Sigmoid colon (tissue), 7 donors: ENCODE results near the gene TXLNG. TPM values are rescaled to one million over a fixed set of nuclear protein-coding genes. Genes with fewer than 3 reads are reported as not detected.
A peak's percentile ranks its signal among the peaks of the same experiment; 100 is the strongest.
"Not testable (repeated sequence)": the region's sequence is repeated elsewhere in the genome, so short reads cannot be mapped to it uniquely, and the experiment has no call there.

ENCODE experiments used
- DNase-seq: peaks from one replicate; pipeline ENCODE4 v3.0.0-alpha.2; 2019
- H3K27ac ChIP-seq, 4 donors: fragments of 200-600 bp; sonication (generic); one replicate each; pipeline ENCODE4 v1.5.1; 2016 to 2019; ENCODE audit warnings: mild to moderate bottlenecking in 1 of 4
- H3K27me3 ChIP-seq, 3 donors: fragments of 200-600 bp; sonication (generic); one replicate each; pipeline ENCODE4 v1.5.1; 2019; ENCODE audit warnings: mild to moderate bottlenecking in 1 of 3
- H3K36me3 ChIP-seq, 4 donors: fragments of 200-600 bp; sonication (generic); one replicate each; pipeline ENCODE4 v1.5.1; 2016 to 2019
- H3K4me1 ChIP-seq, 4 donors: fragments of 200-600 bp; sonication (generic); one replicate each; pipeline ENCODE4 v1.5.1; 2017 to 2019
- H3K4me3 ChIP-seq, 4 donors: fragments of 200-600 bp; sonication (generic); one replicate each; pipeline ENCODE4 v1.5.1; 2017 to 2019; ENCODE audit warnings: mild to moderate bottlenecking in 2 of 4, moderate library complexity in 1 of 4
- H3K9me3 ChIP-seq, 4 donors: fragments of 200-600 bp in 3 of 4; sonication (generic) in 3 of 4; one replicate each; pipeline versions ENCODE4 v1.5.1 to v1.6.1; 2013 to 2019
- EP300 ChIP-seq, 4 donors: sonication (generic); formaldehyde crosslinking; IDR thresholded peaks; one replicate each; pipeline ENCODE4 v1.6.1; 2017; ENCODE audit warnings: antibody characterized with exemption in 4 of 4
- POLR2A ChIP-seq, 2 donors: fragments of 450-650 bp; IDR thresholded peaks; one replicate each; pipeline ENCODE4 v1.6.1; 2016; ENCODE audit warnings: antibody characterized with exemption in 2 of 2, mild to moderate bottlenecking in 2 of 2, moderate library complexity in 2 of 2
- POLR2AphosphoS5 ChIP-seq, 4 donors: sonication (generic); formaldehyde crosslinking; IDR thresholded peaks; one replicate each; pipeline ENCODE4 v1.6.1; 2017; ENCODE audit warnings: antibody characterized with exemption in 4 of 4
- WGBS, 2 donors: extraction: QIAGEN DNeasy Blood & Tissue Kit; methylation state at CpG; one replicate each; pipeline ENCODE4 v1.1.7; 2013; 5-methylcytosine and 5-hydroxymethylcytosine counted together
- intact Hi-C: fragments of 100-400 bp; cut with DNase I; formaldehyde crosslinking; loops from one replicate; pipeline ENCODE4 v1.15.1; 2023
- polyA plus RNA-seq, 3 donors: library from polyadenylated mRNA; stranded (reverse); fragments of 200-250 nt; gene quantifications; one replicate each; pipeline ENCODE4 v1.2.3, GENCODE V29; 2013
- total RNA-seq, 4 donors: library from RNA; depleted of rRNA; stranded (reverse); fragments of >200 nt; gene quantifications; one replicate each; pipeline ENCODE4 v1.1.0, GENCODE V29; 2016
- TF ChIP-seq, protein P1 (sequence below), 4 experiments: fragments of 450-650 bp in 3 of 4; fragments of 200-600 bp in 1 of 4; IDR thresholded peaks; one replicate each; pipeline ENCODE4 v1.5.1; 2016 to 2019; ENCODE audit warnings: antibody characterized with exemption in 4 of 4, mild to moderate bottlenecking in 3 of 4, moderate library complexity in 2 of 4
- donor health status: healthy with polysubstance abuse.
- donor health status: Bipolar disorder and iron deficiency.
- donor health status: healthy.

Gene TXLNG
- total and polyA plus RNA-seq, 7 donors = 3.9 to 20.1 (median 11.5) TPM

DNA sequence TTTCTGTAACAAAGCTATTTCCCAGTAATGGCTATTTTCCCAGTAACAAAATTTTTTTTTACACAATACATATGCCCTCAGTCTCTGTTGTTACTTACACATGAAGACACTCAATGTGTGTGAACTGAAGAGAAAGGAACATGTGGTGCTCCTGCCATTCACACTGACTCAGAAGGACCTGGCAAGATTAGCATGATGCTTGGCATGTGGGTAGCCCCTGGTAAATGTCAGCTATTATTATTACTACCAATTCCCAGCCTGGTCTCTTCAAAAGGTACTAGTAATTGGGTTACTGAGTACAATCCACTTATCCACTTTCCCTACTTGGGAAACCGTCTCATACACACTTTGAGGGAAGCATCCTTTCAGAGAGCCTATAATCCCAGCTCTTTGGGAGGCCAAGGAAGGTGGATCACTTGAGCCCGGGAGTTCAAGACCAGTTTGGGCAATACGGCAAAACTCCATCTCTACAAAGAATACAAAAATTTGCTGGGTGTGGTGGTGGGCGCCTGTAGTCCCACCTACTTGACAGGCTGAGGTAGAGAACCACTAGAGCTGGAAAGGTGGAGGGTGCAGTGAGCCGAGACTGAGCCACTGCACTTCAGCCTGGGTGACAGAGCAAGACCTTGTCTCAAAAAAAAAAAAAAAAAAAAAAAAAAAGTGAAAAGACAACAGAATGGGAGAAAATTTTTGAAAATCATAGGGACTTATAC, 69.3 kb downstream of the TXLNG start:
- DNase-seq = no peak
- no peaks in the 10 kb centered on the region for H3K9me3 ChIP-seq
- no peak overlapping the region for H3K4me3 ChIP-seq
- no peak overlapping the region for H3K27ac ChIP-seq
- peaks cover 0 to 6% (median 0%) of the 10 kb centered on the region in 4 donors for H3K4me1 ChIP-seq
- H3K36me3 ChIP-seq = peaks cover 0 to 58% (median 2%) of the 10 kb centered on the region in 4 donors
- intact Hi-C loops = no loop called here
- TF ChIP-seq POLR2A (IDR thresholded peaks at IDR 0.05) = no peak
- TF ChIP-seq EP300 (IDR thresholded peaks at IDR 0.05) = no peak
- TF ChIP-seq POLR2AphosphoS5 (IDR thresholded peaks at IDR 0.05) = no peak
- TF ChIP-seq, protein P1, sequence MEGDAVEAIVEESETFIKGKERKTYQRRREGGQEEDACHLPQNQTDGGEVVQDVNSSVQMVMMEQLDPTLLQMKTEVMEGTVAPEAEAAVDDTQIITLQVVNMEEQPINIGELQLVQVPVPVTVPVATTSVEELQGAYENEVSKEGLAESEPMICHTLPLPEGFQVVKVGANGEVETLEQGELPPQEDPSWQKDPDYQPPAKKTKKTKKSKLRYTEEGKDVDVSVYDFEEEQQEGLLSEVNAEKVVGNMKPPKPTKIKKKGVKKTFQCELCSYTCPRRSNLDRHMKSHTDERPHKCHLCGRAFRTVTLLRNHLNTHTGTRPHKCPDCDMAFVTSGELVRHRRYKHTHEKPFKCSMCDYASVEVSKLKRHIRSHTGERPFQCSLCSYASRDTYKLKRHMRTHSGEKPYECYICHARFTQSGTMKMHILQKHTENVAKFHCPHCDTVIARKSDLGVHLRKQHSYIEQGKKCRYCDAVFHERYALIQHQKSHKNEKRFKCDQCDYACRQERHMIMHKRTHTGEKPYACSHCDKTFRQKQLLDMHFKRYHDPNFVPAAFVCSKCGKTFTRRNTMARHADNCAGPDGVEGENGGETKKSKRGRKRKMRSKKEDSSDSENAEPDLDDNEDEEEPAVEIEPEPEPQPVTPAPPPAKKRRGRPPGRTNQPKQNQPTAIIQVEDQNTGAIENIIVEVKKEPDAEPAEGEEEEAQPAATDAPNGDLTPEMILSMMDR (IDR thresholded peaks at IDR 0.05) = no peak
- 91 to 92% methylated on average over 5 of the region's 5 CpGs for WGBS, 2 donors
- no peaks in the 10 kb centered on the region for H3K27me3 ChIP-seq

DNA sequence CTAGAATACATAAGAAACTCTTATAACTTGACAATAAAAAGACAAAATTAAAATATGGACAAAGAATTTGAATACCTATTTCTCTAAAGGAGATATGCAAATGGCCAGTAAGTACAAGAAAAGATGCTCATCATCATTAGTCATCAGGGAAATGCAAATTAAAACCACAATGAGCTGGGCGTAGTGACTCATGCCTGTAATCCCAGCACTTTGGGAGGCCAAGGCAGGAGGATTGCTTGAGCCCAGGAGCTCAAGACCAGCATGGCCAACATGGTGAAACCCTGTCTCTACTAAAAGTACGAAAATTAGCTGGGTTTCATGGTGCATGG, 69.8 kb downstream of the TXLNG start:
- H3K4me1 ChIP-seq, H3K4me3 ChIP-seq, DNase-seq, H3K9me3 ChIP-seq, H3K27me3 ChIP-seq, intact Hi-C loops, H3K27ac ChIP-seq: not testable (repeated sequence)
- WGBS, 2 donors = 84 to 85% methylated on average over 2 of the region's 2 CpGs
- H3K36me3 ChIP-seq = peaks cover 0 to 58% (median 2%) of the 10 kb centered on the region in 4 donors

DNA sequence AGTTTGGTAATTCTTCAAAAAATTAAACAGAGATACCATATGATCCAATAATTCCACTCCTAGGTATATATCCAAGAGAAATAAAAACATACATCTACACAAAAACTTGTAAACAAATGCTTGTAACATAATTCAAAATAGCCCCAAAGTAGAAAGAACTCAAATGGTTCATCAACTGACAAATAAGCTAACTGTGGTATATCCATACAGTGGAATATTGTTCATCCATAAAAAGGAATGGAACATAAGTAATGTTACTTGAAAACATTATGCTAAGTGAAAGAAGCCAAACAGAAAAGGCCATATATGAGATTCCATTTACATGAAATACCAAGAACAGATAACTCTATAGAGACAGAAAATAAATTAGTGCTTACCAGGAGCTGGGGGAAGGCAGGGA, 70.5 kb downstream of the TXLNG start:
- Histone ChIP-seq H3K36me3 (peaks cover 0 to 61% (median 2%) of the 10 kb centered on the region in 4 donors), H3K9me3 (no peaks in the 10 kb centered on the region), H3K27ac (no peak overlapping the region), H3K4me1 (peaks cover 0 to 6% (median 0%) of the 10 kb centered on the region in 4 donors), H3K4me3 (no peak overlapping the region), H3K27me3 (no peaks in the 10 kb centered on the region)
- no peak for DNase-seq
- intact Hi-C loops = no loop called here
- no peak for TF ChIP-seq EP300 (IDR thresholded peaks at IDR 0.05)
- TF ChIP-seq, protein P1 (IDR thresholded peaks at IDR 0.05) = no peak

DNA sequence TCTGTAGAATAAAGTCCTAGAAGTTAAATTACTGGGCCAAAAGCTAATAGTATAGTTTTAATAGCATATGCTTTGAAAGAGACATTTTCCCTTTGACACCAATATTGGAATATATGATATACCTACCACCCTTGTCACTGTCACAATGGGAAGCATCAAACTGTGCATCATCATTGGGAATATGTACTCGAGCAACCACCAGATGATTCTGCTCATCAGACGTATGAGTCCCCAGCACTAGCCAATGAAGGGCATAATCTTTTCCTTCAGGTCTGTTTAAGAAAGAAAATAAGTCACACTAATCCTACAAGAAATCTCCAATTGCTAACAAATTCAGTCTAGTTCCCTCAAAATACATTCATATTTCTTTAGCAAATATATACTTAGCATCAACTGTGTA, 76.6 kb downstream of the TXLNG start:
- DNase-seq = no peak
- TF ChIP-seq POLR2AphosphoS5 (IDR thresholded peaks at IDR 0.05) (no peak), POLR2A (IDR thresholded peaks at IDR 0.05) (no peak), EP300 (IDR thresholded peaks at IDR 0.05) (no peak)
- TF ChIP-seq, protein P1 (IDR thresholded peaks at IDR 0.05) = no peak
- no peak overlapping the region for H3K4me3 ChIP-seq
- H3K4me1 ChIP-seq = peaks cover 0 to 28% (median 9%) of the 10 kb centered on the region in 4 donors
- intact Hi-C loops = no loop called here
- H3K36me3 ChIP-seq = peaks cover 0 to 21% (median 0%) of the 10 kb centered on the region in 4 donors
- WGBS, 2 donors = 79 to 88% methylated on average over 2 of the region's 2 CpGs
- no peaks in the 10 kb centered on the region for H3K27me3 ChIP-seq
- no peak overlapping the region for H3K27ac ChIP-seq
- H3K9me3 ChIP-seq = no peaks in the 10 kb centered on the region

DNA sequence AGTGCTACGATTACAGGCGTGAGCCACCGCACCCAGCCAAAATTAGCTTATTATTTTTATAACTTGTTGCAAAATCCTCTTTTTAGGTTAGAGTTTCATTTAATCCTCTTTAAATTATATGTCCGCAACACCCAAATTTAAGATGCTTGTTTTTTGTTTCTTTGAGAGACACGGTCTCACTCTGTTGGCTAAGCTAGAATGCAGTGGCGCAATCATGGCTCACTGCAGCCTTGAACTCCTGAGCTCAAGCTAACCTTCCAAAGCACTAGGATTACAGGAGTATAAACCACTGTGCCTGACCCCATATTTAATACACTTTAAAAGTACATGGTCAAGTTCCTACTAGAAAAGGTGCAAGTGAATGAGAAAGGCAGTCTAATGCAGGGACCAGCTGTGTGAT, 81.7 kb downstream of the TXLNG start:
- H3K9me3 ChIP-seq = no peaks in the 10 kb centered on the region
- H3K4me3 ChIP-seq = peak overlapping the region in 2 of 4 donors; percentile 66 to 74
- DNase-seq = no peak
- 86 to 94% methylated on average over 6 of the region's 6 CpGs for WGBS, 2 donors
- intact Hi-C loops = no loop called here
- peak overlapping the region in 2 of 4 donors; percentile 90 to 94 for H3K27ac ChIP-seq
- no peaks in the 10 kb centered on the region for H3K36me3 ChIP-seq
- no peaks in the 10 kb centered on the region for H3K27me3 ChIP-seq
- no peak for TF ChIP-seq POLR2A (IDR thresholded peaks at IDR 0.05)
- TF ChIP-seq, protein P1 (IDR thresholded peaks at IDR 0.05) = no peak
- TF ChIP-seq EP300 (IDR thresholded peaks at IDR 0.05) = no peak
- peaks cover 0 to 52% (median 28%) of the 10 kb centered on the region in 4 donors for H3K4me1 ChIP-seq
